Caki2 (cell line): ENCODE data around the gene PIP4P1. TPM values are rescaled to one million over a fixed set of nuclear protein-coding genes. Genes with fewer than 3 reads are reported as not detected.
"Not testable (repeated sequence)": the region's sequence is repeated elsewhere in the genome, so short reads cannot be mapped to it uniquely, and the experiment has no call there.

ENCODE experiments used
- DNase-seq: peaks from one replicate; pipeline ENCODE4 v3.0.0-alpha.2; 2015; ENCODE audit warnings: low read depth
- in situ Hi-C: cut with HindIII; loops from 2 replicates; pipeline ENCODE4 v1.10.0; 2016; ENCODE audit warnings: low sequenced_read_pairs, low pct_unique_long_range_greater_than_20kb, mixed read lengths
- total RNA-seq: library from RNA; depleted of rRNA; stranded (reverse); fragments of >200 nt; shearing (Covaris generic); gene quantifications from 2 replicates; pipeline ENCODE4 v1.2.3, GENCODE V29; 2014; ENCODE audit warnings: low replicate concordance; rRNA removed

Gene PIP4P1
- total RNA-seq: 36.1 and 46.9 TPM in 2 replicates

DNA sequence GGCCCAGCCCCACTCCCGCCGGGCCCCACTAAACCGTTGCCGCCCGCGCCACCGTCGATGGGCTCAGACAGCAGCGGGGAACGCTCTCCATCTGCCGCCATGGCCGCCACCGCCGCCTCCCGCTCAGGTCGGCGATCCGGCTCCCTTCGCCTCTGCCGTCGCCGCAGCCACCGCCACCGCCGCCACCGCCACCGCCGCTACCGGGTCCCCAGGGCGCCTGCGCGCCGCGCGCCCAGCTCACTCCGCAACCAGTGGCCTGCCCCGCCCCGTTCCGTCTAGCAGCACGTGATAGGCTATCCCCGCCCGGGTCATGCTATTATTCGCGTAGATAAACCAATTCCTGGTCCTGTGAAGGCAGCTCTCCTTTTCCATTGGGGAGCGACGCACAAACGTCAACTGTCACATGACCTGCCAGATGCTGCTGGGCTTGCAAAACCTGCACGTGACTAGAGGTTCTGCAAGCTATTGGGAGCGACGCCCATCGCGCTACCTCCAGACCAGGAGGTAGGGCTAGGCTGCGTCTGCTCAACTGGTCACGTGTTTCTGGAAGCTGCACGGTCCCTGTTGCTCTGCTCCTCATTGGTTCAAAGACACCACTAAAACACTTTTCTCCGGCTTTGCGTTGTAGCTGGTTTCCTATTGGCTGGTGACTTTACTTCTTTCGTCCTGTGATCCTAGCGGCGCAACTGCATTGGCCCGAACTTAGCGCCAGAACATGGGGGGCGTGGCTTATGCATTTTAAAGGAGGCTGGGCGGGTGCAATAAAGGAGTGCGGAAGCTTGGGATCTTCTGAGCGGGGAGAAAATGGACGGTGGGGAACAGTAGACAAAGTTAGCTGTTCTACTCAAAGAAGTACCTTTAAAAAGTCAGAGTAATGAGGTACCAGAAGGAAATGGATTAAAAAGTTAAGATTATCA lies at the start of gene PIP4P1:
Gene PIP4P1, minus strand, starts transcription at position 210 of the 917 bp plus-strand sequence. Its CDS starts 109 bp downstream, at position 101.
- in situ Hi-C loops: no loop called here
- DNase-seq: peak; percentile 99

DNA sequence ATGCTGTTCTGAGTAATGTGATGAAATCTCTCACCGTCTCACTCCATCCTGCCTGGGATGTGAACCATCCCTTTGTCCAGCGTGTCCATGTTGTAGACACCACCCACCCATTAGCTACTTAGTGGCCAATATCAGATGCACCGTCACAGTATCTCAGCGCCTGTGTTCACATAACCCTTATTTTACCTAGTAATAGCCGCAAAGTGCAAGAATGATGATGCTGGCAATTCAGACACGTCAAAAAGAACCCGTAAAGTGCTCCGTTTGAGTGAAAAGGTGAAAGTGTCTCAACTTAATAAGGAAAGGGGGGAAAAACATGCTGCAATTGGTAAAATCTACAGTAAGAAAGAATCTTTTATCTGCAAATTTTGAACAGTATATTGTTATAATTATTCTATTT lies 47.1 kb upstream of the PIP4P1 start:
- in situ Hi-C loops: no loop called here
- no peak for DNase-seq

DNA sequence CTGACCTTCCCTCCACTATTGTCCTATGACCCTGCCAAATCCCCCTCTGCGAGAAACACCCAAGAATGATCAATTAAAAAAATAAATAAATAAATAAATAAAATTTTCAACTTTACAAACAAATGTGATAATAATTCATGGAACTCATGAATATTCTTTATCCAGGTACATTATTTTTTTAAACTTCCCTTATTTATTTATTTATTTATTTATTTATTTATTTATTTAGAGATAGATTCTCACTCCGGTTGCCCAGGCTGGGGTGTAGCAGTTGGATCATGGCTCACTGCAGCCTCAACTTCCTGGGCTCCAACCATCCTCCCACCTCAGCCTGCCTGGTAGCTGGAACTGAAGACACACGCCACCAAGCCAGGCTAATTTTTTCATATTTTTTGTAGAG lies 46.3 kb upstream of the PIP4P1 start:
- in situ Hi-C loops, DNase-seq: not testable (repeated sequence)

DNA sequence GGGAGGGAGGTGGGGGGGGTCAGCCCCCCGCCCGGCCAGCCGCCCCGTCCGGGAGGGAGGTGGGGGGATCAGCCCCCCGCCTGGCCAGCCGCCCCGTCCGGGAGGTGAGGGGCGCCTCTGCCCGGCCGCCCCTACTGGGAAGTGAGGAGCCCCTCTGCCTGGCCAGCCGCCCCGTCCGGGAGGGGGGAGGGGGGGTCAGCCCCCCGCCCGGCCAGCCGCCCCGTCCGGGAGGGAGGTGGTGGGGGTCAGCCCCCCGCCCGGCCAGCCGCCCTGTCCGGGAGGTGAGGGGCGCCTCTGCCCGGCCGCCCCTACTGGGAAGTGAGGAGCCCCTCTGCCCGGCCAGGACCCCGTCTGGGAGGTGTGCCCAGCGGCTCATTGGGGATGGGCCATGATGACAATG lies 45.5 kb upstream of the PIP4P1 start:
- in situ Hi-C loops, DNase-seq: not testable (repeated sequence)

DNA sequence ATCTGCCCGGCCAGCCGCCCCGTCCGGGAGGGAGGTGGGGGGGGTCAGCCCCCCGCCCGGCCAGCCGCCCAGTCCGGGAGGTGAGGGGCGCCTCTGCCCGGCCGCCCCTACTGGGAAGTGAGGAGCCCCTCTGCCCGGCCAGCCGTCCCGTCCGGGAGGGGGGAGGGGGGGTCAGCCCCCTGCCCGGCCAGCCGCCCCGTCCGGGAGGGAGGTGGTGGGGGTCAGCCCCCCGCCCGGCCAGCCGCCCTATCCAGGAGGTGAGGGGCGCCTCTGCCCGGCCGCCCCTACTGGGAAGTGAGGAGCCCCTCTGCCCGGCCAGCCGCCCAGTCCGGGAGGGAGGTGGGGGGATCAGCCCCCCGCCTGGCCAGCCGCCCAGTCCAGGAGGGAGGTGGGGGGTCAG lies 45.0 kb upstream of the PIP4P1 start:
- DNase-seq, in situ Hi-C loops: not testable (repeated sequence)

DNA sequence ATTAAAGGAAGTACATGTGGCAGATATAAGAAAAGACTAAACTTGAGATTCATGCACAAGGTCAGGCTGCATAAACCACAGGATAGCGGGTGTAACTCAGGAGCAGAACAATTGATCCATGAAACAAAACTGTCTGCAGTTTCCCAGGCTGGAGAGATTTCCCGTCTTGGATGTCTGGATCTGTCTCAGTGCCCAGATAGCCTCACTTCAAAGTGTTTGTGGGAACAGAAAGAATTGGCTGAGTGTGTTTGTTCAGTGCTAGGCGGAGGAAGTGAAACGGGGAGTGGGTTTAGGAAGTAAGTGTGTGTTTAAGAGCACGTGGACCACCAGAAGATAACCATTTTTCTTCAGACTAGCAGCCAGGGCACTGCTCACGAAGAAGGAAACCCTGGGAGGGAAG lies 42.7 kb upstream of the PIP4P1 start:
- no peak for DNase-seq
- in situ Hi-C loops: no loop called here

DNA sequence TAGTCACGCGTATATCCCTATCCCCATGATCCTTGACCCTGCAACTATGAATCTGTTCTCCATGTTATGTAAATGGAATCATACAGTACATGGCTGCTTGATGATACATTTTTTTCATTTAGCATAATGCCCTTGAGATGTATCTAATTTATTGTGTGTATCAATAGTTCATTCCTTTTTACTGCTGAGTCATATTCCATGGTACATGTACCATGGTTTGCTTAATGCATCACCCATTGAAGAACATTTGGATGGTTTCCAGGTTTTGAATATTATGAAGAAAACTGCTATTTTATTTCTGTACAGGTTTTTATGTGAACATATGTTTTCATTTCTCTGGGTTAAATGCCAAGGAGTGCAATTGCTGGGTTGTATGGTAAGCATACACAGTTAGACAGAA lies 40.1 kb upstream of the PIP4P1 start:
- in situ Hi-C loops: no loop called here
- DNase-seq: no peak

DNA sequence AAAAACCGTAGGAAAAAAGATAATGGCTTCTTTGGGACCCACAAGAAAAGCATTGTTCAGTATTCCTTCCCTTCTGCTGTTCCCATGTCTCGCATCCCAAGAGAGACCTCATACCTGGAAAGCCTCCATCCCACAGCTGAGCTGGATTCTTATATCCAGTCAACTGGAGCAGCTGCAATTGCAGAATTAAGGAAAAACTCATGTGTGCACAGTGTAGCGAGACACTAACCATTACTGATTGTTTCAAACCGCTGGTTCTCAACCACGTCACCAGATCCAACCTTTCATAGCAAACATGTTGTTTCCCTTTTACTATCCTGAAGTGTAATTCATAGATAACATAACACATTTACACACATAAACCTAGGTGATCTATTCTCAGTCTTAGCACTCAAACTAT lies 38.6 kb upstream of the PIP4P1 start:
- in situ Hi-C loops: no loop called here
- no peak for DNase-seq

DNA sequence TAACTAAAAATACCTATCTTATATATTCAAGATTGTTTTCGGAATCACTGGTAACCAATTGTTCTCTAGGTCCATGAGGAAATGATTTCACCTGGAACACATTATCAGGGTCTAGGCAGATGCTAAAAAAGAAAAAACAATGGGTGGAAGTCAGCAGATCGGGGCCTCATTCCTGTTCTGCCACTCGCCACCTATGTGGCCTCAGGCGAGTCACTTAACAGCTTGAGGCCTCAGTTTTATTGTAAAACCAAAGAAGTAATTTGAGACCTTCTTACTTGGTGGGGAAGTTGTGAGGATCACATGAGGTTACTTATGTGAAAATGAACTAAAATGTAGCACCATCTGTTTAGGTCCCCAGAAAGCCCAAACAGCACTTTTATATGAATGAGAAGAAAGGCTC lies 37.9 kb upstream of the PIP4P1 start:
- no peak for DNase-seq
- in situ Hi-C loops: no loop called here

DNA sequence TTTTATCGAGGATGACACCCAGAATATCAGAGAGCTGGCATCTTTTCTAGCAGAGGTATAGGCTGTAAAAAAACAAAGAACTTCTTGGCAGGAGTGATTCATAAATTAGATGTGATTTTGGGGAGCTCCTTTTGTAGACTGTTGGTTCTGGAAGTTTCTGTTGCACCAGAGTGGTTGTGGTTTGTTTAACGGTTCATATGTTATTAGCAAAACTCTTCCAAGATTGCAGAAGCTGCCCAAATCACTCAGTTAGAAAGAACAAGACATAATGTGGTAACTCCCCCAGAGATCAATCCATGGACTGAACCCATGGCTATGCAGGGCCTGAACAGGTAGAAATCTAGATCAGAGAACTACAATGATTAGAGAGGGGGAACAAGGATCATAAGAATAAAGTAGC lies 37.4 kb upstream of the PIP4P1 start:
- no peak for DNase-seq
- in situ Hi-C loops: no loop called here

DNA sequence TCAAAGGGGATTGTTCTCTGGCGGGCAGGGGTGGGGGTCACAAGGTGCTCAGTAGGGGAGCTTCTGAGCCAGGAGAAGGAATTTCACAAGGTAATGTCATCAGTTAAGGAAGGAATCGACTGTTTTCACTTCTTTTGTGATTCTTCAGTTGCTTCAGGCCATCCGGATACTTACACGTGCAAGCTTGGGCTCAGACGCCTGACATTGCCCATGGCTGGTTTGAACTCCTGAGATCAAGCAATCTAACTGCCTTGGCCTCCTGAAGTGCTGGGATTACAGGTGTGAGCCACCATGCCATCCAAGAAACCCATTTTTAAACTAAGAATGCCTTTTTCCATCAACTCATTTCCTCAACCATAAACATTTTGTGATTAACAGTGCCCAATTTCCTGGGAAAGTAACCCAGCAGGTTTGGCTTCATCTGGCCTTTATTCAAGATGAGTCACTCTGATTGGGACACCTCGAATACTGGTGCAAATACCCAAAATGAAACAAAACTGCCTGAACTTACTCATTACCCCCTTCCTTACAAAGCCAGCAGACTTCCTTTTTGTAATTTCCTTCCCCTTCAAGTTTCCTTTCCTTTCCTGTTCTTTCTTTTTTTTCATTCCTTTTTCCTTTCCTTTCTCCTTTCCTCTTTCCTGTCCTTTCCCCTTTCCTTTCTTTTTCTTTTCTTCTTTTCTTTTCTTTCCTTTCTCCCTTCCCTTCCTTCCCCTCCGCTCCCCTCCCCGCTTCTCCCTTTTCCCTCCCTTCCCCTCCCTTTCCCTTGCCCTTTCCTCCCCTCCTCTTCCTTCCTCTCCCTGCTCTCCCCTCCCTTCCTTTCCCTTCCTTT lies 33.9 kb upstream of the PIP4P1 start:
- in situ Hi-C loops: no loop called here
- no peak for DNase-seq

DNA sequence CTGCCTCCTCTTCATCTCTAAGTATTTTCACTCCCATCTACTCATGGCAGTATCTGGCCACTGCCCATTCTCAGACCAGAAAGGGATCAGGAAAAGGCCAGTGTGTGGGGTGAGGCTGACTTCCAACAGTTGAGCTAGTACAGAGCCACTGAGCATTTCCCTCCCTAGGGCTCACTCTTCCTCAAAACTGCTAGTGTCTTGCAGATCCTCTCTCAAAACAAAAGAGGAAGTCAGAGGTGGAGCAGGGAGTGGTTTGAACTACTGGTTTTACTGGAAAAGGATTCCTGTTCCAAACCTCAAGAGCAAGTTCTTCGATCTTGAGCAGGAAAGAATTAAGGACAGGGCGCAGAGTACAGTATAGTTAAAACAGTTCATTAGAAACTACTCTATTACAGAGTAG lies 32.4 kb upstream of the PIP4P1 start:
- no peak for DNase-seq
- in situ Hi-C loops: no loop called here

DNA sequence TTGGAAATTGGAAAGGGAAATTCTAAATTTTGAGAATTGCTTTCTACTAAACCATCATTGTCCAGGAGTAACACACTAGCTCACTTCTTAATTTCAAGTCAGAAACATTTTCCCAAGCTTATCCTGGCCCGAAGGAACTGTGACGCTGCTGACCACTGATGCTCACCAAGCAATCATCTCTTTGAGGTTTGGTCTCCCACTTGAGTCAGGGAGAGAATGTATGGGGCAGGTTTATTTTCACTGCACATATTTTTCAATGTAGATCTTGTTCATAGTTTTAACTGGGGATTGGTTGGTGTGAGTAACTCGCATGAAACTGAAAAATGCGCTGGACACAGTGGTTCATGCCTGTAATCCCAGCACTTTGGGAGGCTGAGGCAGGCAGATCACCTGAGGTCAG lies 31.3 kb upstream of the PIP4P1 start:
- in situ Hi-C loops: no loop called here

DNA sequence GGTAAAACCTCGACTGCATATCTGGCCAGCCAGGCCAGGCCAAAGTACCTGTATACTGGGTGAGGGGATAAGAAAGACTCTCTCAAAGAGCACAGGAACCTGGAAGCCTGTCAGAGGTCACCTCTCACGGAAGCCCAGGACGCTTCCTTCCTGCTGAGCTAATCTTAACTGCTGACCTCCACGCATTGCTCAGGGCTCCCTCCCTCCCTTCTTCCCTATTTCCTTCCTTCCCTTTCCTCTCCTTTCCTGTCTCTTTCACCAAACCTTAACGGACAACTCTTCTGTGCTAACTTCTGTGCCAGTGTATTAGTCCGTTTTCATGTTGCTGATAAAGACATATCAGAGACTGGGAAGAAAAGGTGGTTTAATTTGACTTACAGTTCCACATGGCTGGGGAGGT lies 29.3 kb upstream of the PIP4P1 start:
- in situ Hi-C loops: no loop called here
- no peak for DNase-seq

More for the DNA sequence above, 31.3 kb upstream of the PIP4P1 start:
- DNase-seq: no peak

DNA sequence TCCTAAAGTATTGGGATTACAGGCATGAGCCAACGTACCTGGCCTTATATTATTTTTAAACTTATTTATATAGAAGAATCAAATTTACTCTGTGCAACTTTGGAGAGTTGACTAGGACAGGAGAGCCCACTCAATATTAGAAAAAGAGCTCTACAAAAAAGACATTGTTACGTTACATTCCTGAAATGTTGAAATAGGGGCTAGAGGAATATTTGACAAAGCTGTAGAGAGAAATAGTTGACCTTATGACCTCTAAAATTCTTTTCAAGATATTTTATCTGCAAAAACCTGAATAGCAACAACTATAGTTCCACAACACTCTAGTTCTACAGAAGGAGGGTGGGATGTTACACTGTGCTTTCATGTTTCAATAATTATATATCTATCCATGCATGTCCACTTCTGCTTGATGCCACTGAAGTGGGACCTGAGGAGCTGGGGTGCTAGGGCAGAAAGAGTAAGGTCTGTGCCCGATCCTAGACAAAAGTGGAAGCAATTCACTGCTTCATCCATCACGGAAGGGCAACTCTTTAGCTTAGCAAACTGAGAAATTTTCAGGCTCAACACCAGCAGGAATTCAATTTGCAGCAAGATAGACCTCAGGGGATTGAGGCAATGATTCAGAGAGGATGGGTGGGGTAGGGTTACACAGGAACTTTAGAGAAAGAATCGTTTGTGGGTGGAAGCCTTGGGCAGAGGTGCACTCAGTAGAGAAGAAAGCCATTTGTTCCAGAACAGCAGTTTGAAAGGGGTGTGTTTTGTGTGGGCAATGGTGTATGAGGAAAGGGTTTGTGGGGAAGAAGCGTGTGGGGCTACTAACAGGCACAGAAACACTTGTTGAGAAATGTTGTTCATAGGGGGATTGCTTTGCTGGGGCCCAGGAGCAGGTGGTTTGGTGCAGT lies 28.1 kb upstream of the PIP4P1 start:
- in situ Hi-C loops: no loop called here
- peak; percentile 12 for DNase-seq

DNA sequence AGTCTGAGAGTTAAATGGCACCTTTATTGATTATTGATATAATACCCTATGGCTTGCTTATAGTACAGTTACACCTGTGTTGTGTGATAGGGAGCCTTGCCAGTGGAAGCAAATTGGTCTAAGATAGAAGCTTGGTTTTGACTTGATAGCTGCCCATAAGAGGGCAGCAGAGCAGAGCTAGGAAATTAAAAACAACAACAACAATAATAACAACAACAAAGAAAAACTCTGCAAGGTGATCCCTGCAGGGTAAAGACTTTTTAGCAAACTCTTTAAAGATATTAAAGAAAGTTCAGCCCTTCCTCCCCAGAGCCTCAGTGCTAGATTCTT lies 26.1 kb upstream of the PIP4P1 start:
- in situ Hi-C loops: no loop called here
- DNase-seq: no peak

DNA sequence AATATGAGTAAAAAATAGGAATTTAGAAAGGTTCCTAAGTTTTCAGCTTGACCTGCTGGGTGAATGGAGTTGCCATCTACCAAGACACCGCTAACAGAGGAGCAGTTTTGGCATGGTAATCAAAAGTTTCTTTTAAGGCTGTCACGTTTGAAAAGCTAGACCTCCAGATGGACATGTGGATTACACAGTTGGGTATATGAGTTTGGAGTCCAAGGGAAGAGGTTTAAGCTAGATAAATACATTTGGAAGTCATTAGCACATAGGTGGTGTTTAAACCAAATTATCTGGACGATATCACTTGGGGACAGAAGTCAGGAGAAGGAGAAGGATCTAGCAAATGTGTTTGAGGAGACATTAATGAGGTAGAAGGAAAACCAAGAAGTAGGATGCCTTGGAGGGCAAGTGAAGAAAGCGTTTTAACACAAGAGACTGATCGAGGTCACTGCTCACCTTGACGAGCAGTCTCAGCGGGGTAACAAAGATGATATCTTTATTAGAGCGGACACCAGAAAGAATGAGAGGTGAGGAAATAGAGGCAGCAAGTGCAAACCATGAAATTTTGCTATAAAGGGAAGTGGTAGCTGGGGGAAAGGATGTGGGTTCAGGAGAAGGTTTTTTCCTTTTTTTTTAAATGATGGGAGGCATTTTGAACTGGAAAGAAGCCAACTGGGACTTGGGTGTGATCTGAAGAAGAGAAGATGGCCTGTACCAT lies 25.6 kb upstream of the PIP4P1 start:
- in situ Hi-C loops: no loop called here
- no peak for DNase-seq

DNA sequence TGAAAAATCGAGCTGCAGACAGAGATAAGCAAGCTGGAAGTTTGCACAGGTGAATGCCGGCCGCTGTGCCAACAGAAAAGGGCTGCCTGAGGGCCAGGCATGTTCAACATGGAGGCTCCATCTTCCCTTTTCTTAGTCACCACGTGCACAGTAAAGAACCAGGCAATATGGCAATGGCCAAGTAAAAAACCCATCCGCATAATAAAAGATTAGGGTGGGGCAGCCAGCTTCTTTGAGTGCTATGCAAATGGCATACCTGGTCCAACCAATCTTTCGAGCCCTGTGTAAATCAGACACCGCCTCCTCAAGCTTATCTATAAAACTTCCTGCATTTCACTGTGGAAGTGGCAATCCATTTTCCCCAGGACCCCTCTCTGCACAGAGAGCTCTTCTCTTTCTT lies 24.7 kb upstream of the PIP4P1 start:
- in situ Hi-C loops: no loop called here
- DNase-seq: no peak
